Ishikawa (cell line): Measurements from ENCODE around the gene LYST.

Source experiments
- CEBPB ChIP-seq: IDR thresholded peaks from 2 replicates; pipeline ENCODE4 v1.6.1; 2012
- EP300 ChIP-seq: IDR thresholded peaks from 2 replicates; pipeline ENCODE4 v1.6.1; 2012; ENCODE audit warnings: borderline replicate concordance
- FOXM1 ChIP-seq: IDR thresholded peaks from 2 replicates; pipeline ENCODE4 v1.6.1; 2012; ENCODE audit warnings: low read depth, borderline replicate concordance
- MAX ChIP-seq: IDR thresholded peaks from 2 replicates; pipeline ENCODE4 v1.6.1; 2012
- NFIC ChIP-seq: IDR thresholded peaks from 2 replicates; pipeline ENCODE4 v1.6.1; 2012
- RAD21 ChIP-seq: IDR thresholded peaks from 2 replicates; pipeline ENCODE4 v1.6.1; 2012; ENCODE audit warnings: low read depth
- TAF1 ChIP-seq: IDR thresholded peaks from 2 replicates; pipeline ENCODE4 v1.6.1; 2012; ENCODE audit warnings: low read depth, mild to moderate bottlenecking
- TCF12 ChIP-seq: IDR thresholded peaks from 2 replicates; pipeline ENCODE4 v1.6.1; 2012; ENCODE audit warnings: low read depth
- TEAD4 ChIP-seq: IDR thresholded peaks from 2 replicates; pipeline ENCODE4 v1.6.1; 2012
- YY1 ChIP-seq: IDR thresholded peaks from 2 replicates; pipeline ENCODE4 v1.6.1; 2012; ENCODE audit warnings: low read depth
- ZBTB7A ChIP-seq: IDR thresholded peaks from 2 replicates; pipeline ENCODE4 v1.6.1; 2012; ENCODE audit warnings: low read depth
- TF ChIP-seq, protein P1 (sequence below): IDR thresholded peaks from 2 replicates; pipeline ENCODE4 v1.6.1; 2012; ENCODE audit warnings: low read depth, mild to moderate bottlenecking
- TF ChIP-seq, protein P2 (sequence below): IDR thresholded peaks from 2 replicates; pipeline ENCODE4 v1.6.1; 2012

- TF ChIP-seq MAX: no peak
- TF ChIP-seq FOXM1: no peak
- TF ChIP-seq NFIC: no peak
- TF ChIP-seq EP300: no peak
- no peak for TF ChIP-seq YY1
- no peak for TF ChIP-seq TCF12
- no peak for TF ChIP-seq TAF1
- TF ChIP-seq, protein P1, sequence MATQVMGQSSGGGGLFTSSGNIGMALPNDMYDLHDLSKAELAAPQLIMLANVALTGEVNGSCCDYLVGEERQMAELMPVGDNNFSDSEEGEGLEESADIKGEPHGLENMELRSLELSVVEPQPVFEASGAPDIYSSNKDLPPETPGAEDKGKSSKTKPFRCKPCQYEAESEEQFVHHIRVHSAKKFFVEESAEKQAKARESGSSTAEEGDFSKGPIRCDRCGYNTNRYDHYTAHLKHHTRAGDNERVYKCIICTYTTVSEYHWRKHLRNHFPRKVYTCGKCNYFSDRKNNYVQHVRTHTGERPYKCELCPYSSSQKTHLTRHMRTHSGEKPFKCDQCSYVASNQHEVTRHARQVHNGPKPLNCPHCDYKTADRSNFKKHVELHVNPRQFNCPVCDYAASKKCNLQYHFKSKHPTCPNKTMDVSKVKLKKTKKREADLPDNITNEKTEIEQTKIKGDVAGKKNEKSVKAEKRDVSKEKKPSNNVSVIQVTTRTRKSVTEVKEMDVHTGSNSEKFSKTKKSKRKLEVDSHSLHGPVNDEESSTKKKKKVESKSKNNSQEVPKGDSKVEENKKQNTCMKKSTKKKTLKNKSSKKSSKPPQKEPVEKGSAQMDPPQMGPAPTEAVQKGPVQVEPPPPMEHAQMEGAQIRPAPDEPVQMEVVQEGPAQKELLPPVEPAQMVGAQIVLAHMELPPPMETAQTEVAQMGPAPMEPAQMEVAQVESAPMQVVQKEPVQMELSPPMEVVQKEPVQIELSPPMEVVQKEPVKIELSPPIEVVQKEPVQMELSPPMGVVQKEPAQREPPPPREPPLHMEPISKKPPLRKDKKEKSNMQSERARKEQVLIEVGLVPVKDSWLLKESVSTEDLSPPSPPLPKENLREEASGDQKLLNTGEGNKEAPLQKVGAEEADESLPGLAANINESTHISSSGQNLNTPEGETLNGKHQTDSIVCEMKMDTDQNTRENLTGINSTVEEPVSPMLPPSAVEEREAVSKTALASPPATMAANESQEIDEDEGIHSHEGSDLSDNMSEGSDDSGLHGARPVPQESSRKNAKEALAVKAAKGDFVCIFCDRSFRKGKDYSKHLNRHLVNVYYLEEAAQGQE: no peak
- no peak for TF ChIP-seq CEBPB
- no peak for TF ChIP-seq ZBTB7A
- TF ChIP-seq RAD21: no peak
- TF ChIP-seq TEAD4: no peak
- TF ChIP-seq, protein P2, sequence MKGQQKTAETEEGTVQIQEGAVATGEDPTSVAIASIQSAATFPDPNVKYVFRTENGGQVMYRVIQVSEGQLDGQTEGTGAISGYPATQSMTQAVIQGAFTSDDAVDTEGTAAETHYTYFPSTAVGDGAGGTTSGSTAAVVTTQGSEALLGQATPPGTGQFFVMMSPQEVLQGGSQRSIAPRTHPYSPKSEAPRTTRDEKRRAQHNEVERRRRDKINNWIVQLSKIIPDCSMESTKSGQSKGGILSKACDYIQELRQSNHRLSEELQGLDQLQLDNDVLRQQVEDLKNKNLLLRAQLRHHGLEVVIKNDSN: no peak
Observed at GRCh38 chr1:235689356-235689755, 177.3 kb downstream of the LYST start.
